ENCODE results near the gene DEPDC1B. TPM values are rescaled to one million over a fixed set of nuclear protein-coding genes. Genes with fewer than 3 reads are reported as not detected.
"Not testable (repeated sequence)": the region's sequence is repeated elsewhere in the genome, so short reads cannot be mapped to it uniquely, and the experiment has no call there.

Gene DEPDC1B
- total RNA-seq, 2 donors from 2014 or later = 0.66 to 2.3 TPM

GRCh38 chr5:60738933-60739332 is 39.0 kb upstream of the DEPDC1B start:
- TF ChIP-seq POLR2A (IDR thresholded peaks at IDR 0.05) = no peak
- Histone ChIP-seq H3K9me3 (no peaks in the 10 kb centered on the region), H3K4me1 (no peaks in the 10 kb centered on the region), H3K4me3 (no peak overlapping the region), H3K27ac (no peak overlapping the region), H3K36me3 (replicated peaks in 1 of 2; ENCODE audit: insufficient read depth in 1 of 2, low read depth in 2 of 2) (no peaks in the 10 kb centered on the region), H3K27me3 (no peaks in the 10 kb centered on the region)
- intact Hi-C loops (cut with DNase I) = no loop called here
- DNase-seq (no peak), ATAC-seq (no peak)
- WGBS, 2 donors = 76 to 86% methylated on average over 3 of the region's 3 CpGs

- WGBS, 2 donors = 77 to 84% methylated on average over 4 of the region's 4 CpGs
Measured at GRCh38 chr5:60738461-60738860, 38.5 kb upstream of the DEPDC1B start.

GRCh38 chr5:60730858-60731257 is 30.9 kb upstream of the DEPDC1B start:
- DNase-seq; H3K36me3 ChIP-seq (replicated peaks in 1 of 2; ENCODE audit: insufficient read depth in 1 of 2, low read depth in 2 of 2); H3K4me3 ChIP-seq; ATAC-seq; H3K9me3 ChIP-seq; intact Hi-C loops (cut with DNase I); H3K27me3 ChIP-seq; H3K4me1 ChIP-seq; H3K27ac ChIP-seq: not testable (repeated sequence)

More at GRCh38 chr5:60738461-60738860, 38.5 kb upstream of the DEPDC1B start:
- ATAC-seq (no peak), DNase-seq (no peak)
- Histone ChIP-seq H3K27ac (no peak overlapping the region), H3K4me3 (no peak overlapping the region), H3K27me3 (no peaks in the 10 kb centered on the region), H3K4me1 (no peaks in the 10 kb centered on the region), H3K9me3 (no peaks in the 10 kb centered on the region), H3K36me3 (replicated peaks in 1 of 2; ENCODE audit: insufficient read depth in 1 of 2, low read depth in 2 of 2) (no peaks in the 10 kb centered on the region)
- TF ChIP-seq POLR2A (IDR thresholded peaks at IDR 0.05) (no peak), CTCF (IDR thresholded peaks at IDR 0.05) (no peak)
- intact Hi-C loops (cut with DNase I) = no loop called here

- no peak for DNase-seq
- no peak for TF ChIP-seq POLR2A (IDR thresholded peaks at IDR 0.05)
- TF ChIP-seq CTCF (IDR thresholded peaks at IDR 0.05) = no peak
- Histone ChIP-seq H3K9me3 (no peaks in the 10 kb centered on the region), H3K4me3 (no peak overlapping the region), H3K27me3 (no peaks in the 10 kb centered on the region), H3K36me3 (replicated peaks in 1 of 2; ENCODE audit: insufficient read depth in 1 of 2, low read depth in 2 of 2) (no peaks in the 10 kb centered on the region), H3K27ac (no peak overlapping the region), H3K4me1 (no peaks in the 10 kb centered on the region)
- intact Hi-C loops (cut with DNase I) = no loop called here
- 90% methylated on average over 1 of the region's 1 CpG for WGBS, 2 donors
- no peak for ATAC-seq
Measured at GRCh38 chr5:60727033-60727679, 27.2 kb upstream of the DEPDC1B start.

GRCh38 chr5:60724126-60724525 is 24.2 kb upstream of the DEPDC1B start:
- DNase-seq = no peak
- H3K27me3 ChIP-seq = no peaks in the 10 kb centered on the region
- no peak overlapping the region for H3K27ac ChIP-seq
- ATAC-seq = no peak
- TF ChIP-seq CTCF (IDR thresholded peaks at IDR 0.05) (no peak), POLR2A (IDR thresholded peaks at IDR 0.05) (no peak)
- H3K9me3 ChIP-seq = no peaks in the 10 kb centered on the region
- no peaks in the 10 kb centered on the region for H3K36me3 ChIP-seq (replicated peaks in 1 of 2; ENCODE audit: insufficient read depth in 1 of 2, low read depth in 2 of 2)
- H3K4me3 ChIP-seq = no peak overlapping the region
- no peaks in the 10 kb centered on the region for H3K4me1 ChIP-seq
- intact Hi-C loops (cut with DNase I) = no loop called here
- 67 to 71% methylated on average over 2 of the region's 2 CpGs for WGBS, 2 donors

GRCh38 chr5:60722416-60722815 is 22.4 kb upstream of the DEPDC1B start:
- ATAC-seq = no peak
- H3K27me3 ChIP-seq = no peaks in the 10 kb centered on the region
- no peak for DNase-seq
- no peak overlapping the region for H3K4me3 ChIP-seq
- intact Hi-C loops (cut with DNase I) = no loop called here
- no peaks in the 10 kb centered on the region for H3K36me3 ChIP-seq (replicated peaks in 1 of 2; ENCODE audit: insufficient read depth in 1 of 2, low read depth in 2 of 2)
- no peak overlapping the region for H3K27ac ChIP-seq
- no peaks in the 10 kb centered on the region for H3K9me3 ChIP-seq
- TF ChIP-seq POLR2A (IDR thresholded peaks at IDR 0.05) (no peak), CTCF (IDR thresholded peaks at IDR 0.05) (no peak)
- H3K4me1 ChIP-seq = no peaks in the 10 kb centered on the region
- WGBS, 2 donors = 52 to 57% methylated on average over 6 of the region's 6 CpGs
